HAP-1 (cell line): ENCODE data around the gene FARSA.

Experiments
- DNase-seq, 2 experiments: peaks; one replicate each; pipeline ENCODE4 v3.0.0-alpha.2; 2016 to 2020; ENCODE audit warnings: low spot score in 2 of 2
- H3K27me3 ChIP-seq: fragments of 250-450 bp; sonication (Bioruptor Pico); 2 replicates; pipeline ENCODE4 v1.5.1; 2020; ENCODE audit warnings: low read depth, mild to moderate bottlenecking, moderate library complexity
- H3K36me3 ChIP-seq: fragments of 250-450 bp; sonication (Bioruptor Pico); replicated peaks from 2 replicates; pipeline ENCODE4 v1.5.1; 2020; ENCODE audit warnings: mild to moderate bottlenecking
- H3K4me1 ChIP-seq: fragments of 250-450 bp; sonication (Bioruptor Pico); 2 replicates; pipeline ENCODE4 v1.5.1; 2020; ENCODE audit warnings: mild to moderate bottlenecking
- H3K4me3 ChIP-seq: fragments of 250-450 bp; sonication (Bioruptor Pico); 2 replicates; pipeline ENCODE4 v1.5.1; 2020; ENCODE audit warnings: mild to moderate bottlenecking, moderate library complexity
- H3K9me3 ChIP-seq: fragments of 250-450 bp; sonication (Bioruptor Pico); 2 replicates; pipeline ENCODE4 v1.5.1; 2020; ENCODE audit warnings: mild to moderate bottlenecking, moderate library complexity
- in situ Hi-C: fragments of 300-500 bp; cut with MboI; formaldehyde crosslinking; loops from 3 replicates; pipeline ENCODE4 v1.14.3; 2020; ENCODE audit warnings: low sequenced_read_pairs, inconsistent platforms, mixed read lengths

Gene FARSA

GRCh38 chr19:12886651-12886968 lies 46.9 kb downstream of the FARSA start:
- no peaks in the 10 kb centered on the region for H3K36me3 ChIP-seq
- H3K27me3 ChIP-seq: no peaks in the 10 kb centered on the region
- DNase-seq: no peak
- H3K4me1 ChIP-seq: peaks cover 4% of the 10 kb centered on the region; the same call in 1 of the 2 replicates
- in situ Hi-C loops: no loop called here
- H3K4me3 ChIP-seq: no peak overlapping the region
- peaks cover 5% of the 10 kb centered on the region for H3K9me3 ChIP-seq

DNA sequence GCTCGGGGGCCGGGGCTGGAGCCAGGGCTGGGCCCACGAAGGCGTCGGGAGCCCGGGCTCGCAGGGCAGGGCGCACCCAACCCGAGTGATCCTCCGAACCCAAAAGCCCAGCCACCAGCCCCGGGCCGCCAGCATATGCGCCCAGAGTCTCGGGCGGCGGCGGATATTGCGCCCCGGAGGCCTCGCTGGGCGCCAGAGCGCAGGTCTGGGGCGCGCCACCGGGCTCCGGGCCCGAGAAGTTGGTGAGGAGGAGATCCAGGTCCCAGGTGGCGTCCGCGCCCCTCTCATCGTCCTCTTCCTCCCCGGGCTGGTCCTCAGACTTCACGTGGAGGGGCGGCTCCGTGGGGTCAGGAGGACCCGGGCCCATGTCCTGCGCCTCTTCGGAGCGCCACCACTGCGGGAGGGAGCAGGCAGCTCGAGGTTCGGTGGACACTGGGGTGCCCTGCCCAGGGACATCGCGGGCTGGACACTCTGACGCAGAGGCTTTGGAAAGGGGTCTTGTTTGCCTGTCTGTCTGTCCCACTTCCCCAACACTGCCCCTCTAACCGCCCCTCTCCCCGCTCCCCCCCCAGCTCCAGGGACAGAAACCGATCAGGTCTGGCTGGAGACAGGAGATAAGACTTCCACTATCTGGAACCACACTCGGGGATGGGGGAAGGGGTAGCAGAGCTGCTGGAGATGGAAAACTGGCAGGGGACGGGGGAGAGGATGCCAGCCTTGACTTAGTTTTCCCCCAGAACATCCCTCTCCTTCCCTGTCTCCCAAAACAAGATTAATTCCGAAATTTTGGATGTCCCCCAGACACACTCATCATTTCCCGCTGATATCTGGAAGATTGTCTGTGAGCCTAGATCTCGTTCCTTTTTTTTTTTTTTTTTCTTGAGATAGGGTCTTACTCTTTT lies 47.5 kb downstream of the FARSA start:
- no peaks in the 10 kb centered on the region for H3K36me3 ChIP-seq
- H3K9me3 ChIP-seq: peaks cover 5% of the 10 kb centered on the region
- DNase-seq: no peak
- H3K4me3 ChIP-seq: no peak overlapping the region
- in situ Hi-C loops: no loop called here
- peaks cover 4% of the 10 kb centered on the region; the same call in 1 of the 2 replicates for H3K4me1 ChIP-seq
- no peaks in the 10 kb centered on the region for H3K27me3 ChIP-seq

DNA sequence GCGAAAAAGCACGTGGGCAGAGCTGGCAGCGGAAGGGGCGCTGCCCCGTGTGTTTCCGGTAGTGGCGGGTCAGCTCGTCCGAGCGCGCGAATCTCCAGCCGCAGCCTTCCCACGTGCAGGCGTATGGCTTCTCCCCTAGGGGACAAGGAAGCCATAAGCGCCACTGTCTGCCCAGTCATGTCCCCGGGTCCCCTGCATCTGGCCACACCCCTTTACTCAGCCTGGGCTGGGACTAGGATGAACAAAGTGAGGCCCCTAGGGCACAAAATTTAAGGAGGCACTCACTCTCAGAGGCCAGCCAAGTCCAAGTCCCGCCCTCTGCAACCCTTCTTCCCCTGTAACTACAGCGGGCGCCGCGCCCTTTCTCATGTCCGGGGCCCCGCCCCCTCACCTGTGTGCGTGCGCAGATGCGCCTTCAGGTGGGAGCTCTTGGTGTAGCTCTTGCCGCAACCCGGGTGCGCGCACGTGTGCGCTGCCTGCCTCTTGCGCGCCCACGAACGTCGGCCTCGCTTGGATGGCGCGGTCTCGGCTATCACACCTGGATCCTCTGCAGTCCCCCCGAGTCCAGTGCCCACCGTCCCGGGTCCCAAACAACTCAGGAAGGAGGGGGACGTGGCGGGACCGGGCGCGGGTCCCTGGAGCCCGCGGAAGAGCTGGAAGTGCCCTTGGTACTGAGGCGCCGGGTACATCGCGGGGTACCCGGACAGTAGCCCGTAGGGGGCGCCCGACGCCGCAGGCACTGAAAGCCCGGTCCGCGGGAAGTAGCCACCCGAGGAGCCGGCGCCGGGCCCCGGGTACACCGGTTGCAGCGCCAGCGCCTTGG lies 48.4 kb downstream of the FARSA start:
- no peaks in the 10 kb centered on the region for H3K36me3 ChIP-seq
- H3K9me3 ChIP-seq: peaks cover 5% of the 10 kb centered on the region
- no peak overlapping the region for H3K4me3 ChIP-seq
- in situ Hi-C loops: no loop called here
- peaks cover 2% of the 10 kb centered on the region; the same call in 1 of the 2 replicates for H3K4me1 ChIP-seq
- DNase-seq: no peak
- no peaks in the 10 kb centered on the region for H3K27me3 ChIP-seq

- H3K4me1 ChIP-seq: peaks cover 2% of the 10 kb centered on the region; the same call in 1 of the 2 replicates
- in situ Hi-C loops: no loop called here
- no peaks in the 10 kb centered on the region for H3K36me3 ChIP-seq
- no peak overlapping the region for H3K4me3 ChIP-seq
- peaks cover 5% of the 10 kb centered on the region for H3K9me3 ChIP-seq
- DNase-seq: no peak
- no peaks in the 10 kb centered on the region for H3K27me3 ChIP-seq
Observed at GRCh38 chr19:12884627-12884925, 48.9 kb downstream of the FARSA start.

- DNase-seq: no peak
- peaks cover 5% of the 10 kb centered on the region for H3K9me3 ChIP-seq
- H3K4me1 ChIP-seq: peaks cover 2% of the 10 kb centered on the region; the same call in 1 of the 2 replicates
- in situ Hi-C loops: no loop called here
- no peak overlapping the region for H3K4me3 ChIP-seq
- H3K36me3 ChIP-seq: no peaks in the 10 kb centered on the region
- H3K27me3 ChIP-seq: no peaks in the 10 kb centered on the region
Observed at GRCh38 chr19:12884202-12884601, 49.3 kb downstream of the FARSA start.

DNA sequence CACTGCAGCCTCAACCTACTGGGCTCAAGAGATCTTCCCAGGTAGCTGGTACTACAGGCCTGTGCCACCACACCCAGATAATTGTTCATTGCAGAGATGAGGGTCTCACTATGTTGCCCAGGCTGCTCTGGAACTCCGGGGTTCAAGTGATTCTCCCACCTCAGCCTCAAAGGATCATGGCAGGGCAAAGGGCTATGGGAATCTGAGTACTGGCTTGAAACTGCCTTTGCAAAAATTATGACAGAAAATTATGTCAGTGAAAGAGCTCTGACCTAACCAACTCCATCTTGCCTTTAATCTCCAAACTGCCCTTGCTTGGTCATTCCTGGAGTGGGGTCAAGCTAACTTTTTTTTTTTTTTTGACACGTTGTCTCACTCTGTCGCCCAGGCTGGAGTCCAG lies 50.9 kb downstream of the FARSA start:
- Histone ChIP-seq H3K36me3 (peaks cover 10% of the 10 kb centered on the region), H3K27me3 (no peaks in the 10 kb centered on the region)
- in situ Hi-C loops: no loop called here

DNA sequence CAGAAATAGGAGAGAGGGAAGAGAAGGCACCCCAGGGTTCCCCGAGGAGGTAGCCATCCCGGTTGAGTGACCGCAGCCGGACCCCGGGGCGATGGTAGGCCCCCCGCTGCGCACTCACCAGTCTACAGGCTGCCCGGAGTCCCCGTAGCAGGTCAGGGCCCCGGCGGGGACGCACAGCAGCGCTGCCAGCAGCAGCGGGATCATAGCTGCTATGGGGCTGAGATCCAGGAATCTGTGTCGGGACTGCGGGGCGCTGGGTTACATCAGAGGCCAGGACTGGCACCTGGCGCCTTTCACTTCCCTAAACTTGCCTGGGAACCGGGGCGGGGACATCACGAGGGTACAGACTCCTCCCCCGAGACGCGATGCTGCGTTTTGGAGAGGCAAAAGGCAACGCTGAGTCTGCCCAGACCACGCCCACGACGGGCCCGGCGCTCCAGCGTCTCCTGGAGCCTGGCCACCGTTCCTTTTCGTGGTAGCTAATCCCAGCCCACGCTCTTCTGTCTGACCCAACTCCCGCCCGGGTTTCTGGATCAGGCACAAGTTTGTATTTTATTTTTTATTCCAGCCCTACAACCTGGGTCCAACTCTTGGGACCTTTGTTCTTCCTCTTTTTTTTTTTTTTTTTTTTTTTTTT lies 52.2 kb downstream of the FARSA start, which contains the start of gene DNASE2:
TSS of gene DNASE2 (minus strand) at position 278 of the 637 bp plus-strand sequence. CDS start at position 204, 74 bp downstream.
- Histone ChIP-seq H3K4me3 (peak within 1 kb of the TSS; percentile 96), H3K9me3 (peaks cover 5% of the 10 kb centered on the region), H3K27me3 (no peaks in the 10 kb centered on the region), H3K36me3 (peaks cover 12% of the 10 kb centered on the region), H3K4me1 (peaks cover 2% of the 10 kb centered on the region; the same call in 1 of the 2 replicates)
- in situ Hi-C loops: no loop called here
- peak; percentile 93 to 99 for DNase-seq

More for the DNA sequence above, 50.9 kb downstream of the FARSA start:
- Histone ChIP-seq H3K9me3 (peaks cover 5% of the 10 kb centered on the region), H3K4me1 (peaks cover 2% of the 10 kb centered on the region; the same call in 1 of the 2 replicates), H3K4me3 (no peak overlapping the region)
- DNase-seq: no peak

DNA sequence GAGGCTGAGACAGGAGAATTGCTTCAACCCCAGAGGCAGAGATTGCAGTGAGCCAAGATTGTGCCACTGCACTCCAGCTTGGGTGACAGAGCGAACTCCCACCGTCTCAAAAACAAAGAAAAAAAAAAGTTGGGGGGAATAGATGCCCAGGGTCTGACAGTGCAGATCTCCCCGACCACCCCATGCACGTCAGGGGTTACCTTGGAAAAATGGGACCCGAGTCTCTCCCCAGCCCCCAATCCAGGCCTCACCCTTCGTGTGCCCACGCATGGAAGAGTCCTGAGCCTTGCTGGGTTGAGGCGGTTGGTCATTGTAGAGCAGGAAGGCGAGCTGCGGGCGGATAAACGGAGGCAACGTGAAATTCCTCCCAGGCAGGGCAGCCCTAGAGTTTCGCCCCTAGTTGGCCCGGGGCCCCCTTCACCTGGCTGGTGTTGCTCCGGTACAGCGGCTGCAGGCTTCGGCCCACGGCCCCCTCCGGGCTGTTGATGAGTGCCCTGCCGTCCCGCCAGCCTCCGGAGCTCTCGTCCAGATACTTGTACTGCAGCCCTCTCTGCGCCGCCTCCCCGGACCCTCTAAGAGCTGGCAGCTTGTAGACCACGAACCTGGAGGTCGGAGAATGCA lies 52.9 kb downstream of the FARSA start:
- H3K4me1 ChIP-seq: peaks cover 2% of the 10 kb centered on the region; the same call in 1 of the 2 replicates
- H3K27me3 ChIP-seq: no peaks in the 10 kb centered on the region
- in situ Hi-C loops: no loop called here
- peaks cover 12% of the 10 kb centered on the region for H3K36me3 ChIP-seq
- DNase-seq: peak in 1 of 2 experiments; percentile 59
- peak overlapping the region; percentile 96 for H3K4me3 ChIP-seq
- peaks cover 5% of the 10 kb centered on the region for H3K9me3 ChIP-seq

DNA sequence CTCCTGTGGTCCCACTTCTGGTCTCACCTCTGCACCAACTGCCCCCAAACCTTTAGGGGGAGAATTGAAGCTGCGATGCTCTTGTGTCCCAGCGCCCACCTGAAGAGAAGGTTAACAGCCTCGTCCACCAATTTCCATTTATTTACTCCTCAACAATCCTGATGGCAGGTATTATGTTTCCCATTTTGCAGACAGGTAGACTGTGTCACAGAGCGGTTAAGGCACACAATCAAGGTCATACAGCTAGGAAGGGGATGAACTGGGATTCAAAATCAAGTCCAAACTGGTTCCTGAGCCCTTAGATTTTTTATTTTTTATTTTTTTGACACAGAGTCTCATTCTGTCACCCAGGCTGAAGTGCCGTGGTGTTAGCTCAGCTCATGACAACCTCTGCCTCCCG lies 58.4 kb downstream of the FARSA start:
- in situ Hi-C loops: no loop called here

DNA sequence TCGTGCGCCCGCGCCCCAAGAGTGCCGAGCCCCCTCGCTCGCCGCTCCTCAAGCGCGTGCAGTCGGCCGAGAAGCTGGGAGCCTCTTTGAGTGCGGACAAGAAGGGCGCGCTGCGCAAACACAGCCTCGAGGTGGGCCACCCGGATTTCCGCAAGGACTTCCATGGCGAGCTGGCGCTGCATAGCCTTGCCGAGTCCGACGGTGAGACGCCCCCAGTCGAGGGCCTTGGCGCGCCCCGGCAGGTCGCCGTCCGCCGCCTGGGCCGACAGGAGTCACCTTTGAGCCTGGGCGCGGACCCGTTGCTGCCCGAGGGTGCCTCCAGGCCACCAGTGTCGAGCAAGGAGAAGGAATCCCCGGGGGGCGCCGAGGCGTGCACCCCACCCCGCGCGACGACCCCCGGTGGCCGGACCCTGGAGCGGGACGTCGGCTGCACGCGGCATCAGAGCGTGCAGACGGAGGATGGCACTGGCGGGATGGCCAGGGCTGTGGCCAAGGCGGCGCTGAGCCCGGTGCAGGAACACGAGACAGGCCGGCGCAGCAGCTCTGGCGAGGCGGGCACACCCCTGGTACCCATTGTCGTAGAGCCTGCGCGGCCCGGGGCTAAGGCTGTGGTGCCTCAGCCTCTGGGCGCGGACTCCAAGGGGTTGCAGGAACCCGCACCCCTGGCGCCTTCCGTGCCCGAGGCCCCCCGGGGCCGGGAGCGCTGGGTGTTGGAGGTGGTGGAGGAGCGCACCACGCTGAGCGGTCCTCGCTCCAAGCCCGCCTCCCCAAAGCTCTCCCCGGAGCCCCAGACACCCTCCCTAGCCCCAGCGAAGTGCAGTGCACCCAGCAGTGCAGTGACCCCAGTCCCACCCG lies 59.4 kb downstream of the FARSA start:
- in situ Hi-C loops: no loop called here
- H3K4me1 ChIP-seq: no peaks in the 10 kb centered on the region
- peaks cover 26% of the 10 kb centered on the region for H3K36me3 ChIP-seq
- no peak overlapping the region for H3K4me3 ChIP-seq
- no peak for DNase-seq
- H3K27me3 ChIP-seq: no peaks in the 10 kb centered on the region
- no peaks in the 10 kb centered on the region for H3K9me3 ChIP-seq

More for the DNA sequence above, 58.4 kb downstream of the FARSA start:
- Histone ChIP-seq H3K4me3 (no peak overlapping the region), H3K27me3 (no peaks in the 10 kb centered on the region), H3K36me3 (peaks cover 26% of the 10 kb centered on the region), H3K9me3 (no peaks in the 10 kb centered on the region), H3K4me1 (no peaks in the 10 kb centered on the region)
- DNase-seq: no peak

DNA sequence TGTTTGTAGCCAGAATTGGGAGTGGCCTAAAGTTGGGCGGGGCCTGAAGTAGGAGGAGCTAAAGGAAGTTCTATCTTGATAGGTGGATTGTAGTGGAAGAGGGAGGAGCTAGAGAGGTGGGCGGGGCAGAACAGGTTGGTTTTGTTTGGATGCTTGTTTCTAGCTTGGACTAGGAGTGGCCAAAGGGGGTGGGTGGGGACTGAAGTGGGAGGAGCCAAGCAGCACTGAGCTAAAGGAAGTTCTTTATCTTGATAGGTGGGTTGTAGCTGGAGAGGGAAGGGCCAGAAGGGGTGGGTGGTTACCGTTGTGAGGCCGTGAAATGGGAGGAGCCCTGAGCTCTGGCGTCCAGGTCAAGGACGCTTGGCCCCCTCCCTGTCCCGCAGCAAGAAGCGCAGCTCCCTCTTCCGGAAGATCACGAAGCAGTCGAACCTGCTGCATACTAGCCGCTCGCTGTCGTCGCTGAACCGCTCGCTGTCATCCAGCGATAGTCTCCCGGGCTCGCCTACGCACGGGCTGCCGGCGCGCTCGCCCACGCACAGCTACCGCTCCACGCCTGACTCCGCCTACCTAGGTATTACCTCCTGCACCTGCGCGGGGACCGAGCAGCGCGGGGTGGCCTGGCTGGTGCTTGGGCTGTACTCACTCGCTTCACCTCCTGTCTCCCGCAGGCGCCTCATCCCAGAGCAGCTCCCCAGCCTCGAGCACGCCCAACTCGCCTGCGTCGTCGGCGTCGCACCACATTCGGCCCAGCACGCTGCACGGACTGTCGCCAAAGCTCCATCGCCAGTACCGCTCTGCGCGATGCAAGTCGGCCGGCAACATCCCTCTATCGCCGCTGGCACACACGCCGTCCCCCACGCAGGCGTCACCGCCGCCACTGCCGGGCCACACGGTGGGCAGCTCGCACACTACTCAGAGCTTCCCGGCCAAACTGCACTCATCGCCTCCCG lies 60.3 kb downstream of the FARSA start:
- H3K36me3 ChIP-seq: peaks cover 28% of the 10 kb centered on the region
- no peaks in the 10 kb centered on the region for H3K27me3 ChIP-seq
- peak in 1 of 2 experiments; percentile 75 for DNase-seq
- in situ Hi-C loops: no loop called here
- no peaks in the 10 kb centered on the region for H3K9me3 ChIP-seq
- H3K4me3 ChIP-seq: no peak overlapping the region
- no peaks in the 10 kb centered on the region for H3K4me1 ChIP-seq
